ENCODE results near the gene REX1BD.
A peak's percentile ranks its signal among the peaks of the same experiment; 100 is the strongest.

GRCh38 chr19:18612051-18612771 lies 23.6 kb downstream of the REX1BD start:
- TF ChIP-seq CTCF (IDR thresholded peaks at IDR 0.05), result no peak
- peak; percentile 69 for TF ChIP-seq EZH2 (IDR thresholded peaks at IDR 0.05; ENCODE audit: borderline replicate concordance, insufficient read depth, low read depth, low read length, poor library complexity, severe bottlenecking)

Data from B cell (primary cell).